Ovary (tissue), 3 donors: ENCODE measurements around the gene CD300LF.

ENCODE experiments used
- CTCF ChIP-seq, 3 donors: fragments of 450-650 bp in 2 of 3; fragments of 200-600 bp in 1 of 3; IDR thresholded peaks; one replicate each; pipeline versions ENCODE4 v1.5.1 to v1.8.0; 2016 to 2022; ENCODE audit warnings: antibody characterized with exemption in 3 of 3, mild to moderate bottlenecking in 1 of 3
- POLR2A ChIP-seq: fragments of 450-650 bp; IDR thresholded peaks from one replicate; pipeline ENCODE4 v1.6.1; 2017; ENCODE audit warnings: antibody characterized with exemption, mild to moderate bottlenecking, moderate library complexity
- donor health status: DM: no; HTN: no; CAD: no.

- TF ChIP-seq CTCF (IDR thresholded peaks at IDR 0.05) (no peak), POLR2A (no peak)
Observed at GRCh38 chr17:74732042-74732867, 19.5 kb upstream of the CD300LF start.
